ENCODE results near the gene APBA3. TPM values are rescaled to one million over a fixed set of nuclear protein-coding genes. Genes with fewer than 3 reads are reported as not detected.

APBA3 gene
- total and polyA plus RNA-seq, 8 donors: 15.5 to 24.7 (median 19.8) TPM

GRCh38 chr19:3803986-3804385 lies 42.5 kb upstream of the APBA3 start:
- no peak for TF ChIP-seq CTCF (IDR thresholded peaks at IDR 0.05)
- intact Hi-C loops (cut with DNase I): no loop called here
- no peak overlapping the region for H3K4me3 ChIP-seq
- DNase-seq: no peak
- H3K27ac ChIP-seq: no peak overlapping the region
- no peak for ATAC-seq
- H3K27me3 ChIP-seq: peaks cover 11 to 55% of the 10 kb centered on the region in 2 donors
- no peaks in the 10 kb centered on the region for H3K36me3 ChIP-seq
- H3K4me1 ChIP-seq: peaks cover 6 to 26% of the 10 kb centered on the region in 2 donors
- no peaks in the 10 kb centered on the region for H3K9me3 ChIP-seq

GRCh38 chr19:3803114-3803888 lies 41.8 kb upstream of the APBA3 start:
- H3K4me1 ChIP-seq: peaks cover 6 to 21% of the 10 kb centered on the region in 2 donors
- no peaks in the 10 kb centered on the region for H3K36me3 ChIP-seq
- no peak overlapping the region for H3K4me3 ChIP-seq
- intact Hi-C loops (cut with DNase I): no loop called here
- peaks cover 11 to 62% of the 10 kb centered on the region in 2 donors for H3K27me3 ChIP-seq
- H3K9me3 ChIP-seq: no peaks in the 10 kb centered on the region
- no peak overlapping the region for H3K27ac ChIP-seq
- no peak for ATAC-seq
- TF ChIP-seq CTCF (IDR thresholded peaks at IDR 0.05): no peak
- peak in 1 of 4 donors; percentile 51 for DNase-seq

GRCh38 chr19:3801412-3802096 lies 40.1 kb upstream of the APBA3 start:
- Histone ChIP-seq H3K4me1 (peaks cover 6 to 21% of the 10 kb centered on the region in 2 donors), H3K27me3 (peaks cover 11 to 63% of the 10 kb centered on the region in 2 donors), H3K36me3 (no peaks in the 10 kb centered on the region), H3K9me3 (peaks cover 0 to 4% of the 10 kb centered on the region in 2 donors), H3K4me3 (peak overlapping the region in 1 of 2 donors; percentile 9), H3K27ac (no peak overlapping the region)
- DNase-seq (peak in 3 of 4 donors; percentile 33 to 85 (median 57)), ATAC-seq (peak; percentile 56)
- intact Hi-C loops (cut with DNase I): no loop called here
- no peak for TF ChIP-seq CTCF (IDR thresholded peaks at IDR 0.05)

GRCh38 chr19:3800996-3801395 lies 39.5 kb upstream of the APBA3 start:
- TF ChIP-seq CTCF (IDR thresholded peaks at IDR 0.05): no peak
- ATAC-seq (no peak), DNase-seq (no peak)
- Histone ChIP-seq H3K27ac (no peak overlapping the region), H3K4me3 (no peak overlapping the region), H3K36me3 (no peaks in the 10 kb centered on the region), H3K9me3 (peaks cover 0 to 10% of the 10 kb centered on the region in 2 donors), H3K4me1 (peaks cover 6 to 21% of the 10 kb centered on the region in 2 donors), H3K27me3 (peaks cover 11 to 63% of the 10 kb centered on the region in 2 donors)
- intact Hi-C loops (cut with DNase I): no loop called here

GRCh38 chr19:3798137-3798536 lies 36.6 kb upstream of the APBA3 start:
- ATAC-seq (no peak), DNase-seq (no peak)
- H3K27me3 ChIP-seq: peaks cover 11 to 50% of the 10 kb centered on the region in 2 donors
- H3K36me3 ChIP-seq: no peaks in the 10 kb centered on the region
- H3K4me3 ChIP-seq: no peak overlapping the region
- H3K27ac ChIP-seq: no peak overlapping the region
- intact Hi-C loops (cut with DNase I): no loop called here
- TF ChIP-seq CTCF (IDR thresholded peaks at IDR 0.05): no peak
- H3K4me1 ChIP-seq: peaks cover 6 to 21% of the 10 kb centered on the region in 2 donors
- H3K9me3 ChIP-seq: peaks cover 0 to 11% of the 10 kb centered on the region in 2 donors
